Spinal cord (tissue), 10 donors: ENCODE results near the gene CELF4. TPM values are rescaled to one million over a fixed set of nuclear protein-coding genes. Genes with fewer than 3 reads are reported as not detected.

Experiments used
- DNase-seq, 6 donors: peaks; one replicate each; pipeline versions ENCODE4 v3.0.0 to v3.0.0-alpha.2; 2013 to 2015; ENCODE audit warnings: low spot score in 6 of 6, low read depth in 4 of 6
- H3K27ac ChIP-seq: one replicate; pipeline ENCODE4 v1.5.1; 2013; ENCODE audit warnings: low read depth, low read length, control low read depth
- H3K27me3 ChIP-seq: one replicate; pipeline ENCODE4 v1.6.1; 2013; ENCODE audit warnings: low read length; ENCODE audit not compliant: control insufficient read depth, insufficient read depth
- H3K36me3 ChIP-seq: one replicate; pipeline ENCODE4 v1.6.1; 2013; ENCODE audit warnings: low read length; ENCODE audit not compliant: control insufficient read depth, insufficient read depth
- H3K4me1 ChIP-seq: one replicate; pipeline ENCODE4 v1.6.1; 2013; ENCODE audit warnings: low read length; ENCODE audit not compliant: control insufficient read depth, insufficient read depth
- H3K4me3 ChIP-seq: one replicate; pipeline ENCODE4 v1.5.1; 2013; ENCODE audit warnings: low read depth, low read length, control low read depth
- H3K9me3 ChIP-seq: one replicate; pipeline ENCODE4 v1.6.1; 2013; ENCODE audit warnings: low read length; ENCODE audit not compliant: control insufficient read depth, insufficient read depth
- WGBS: methylation state at CpG from one replicate; pipeline ENCODE4 v1.1.5; 2013; ENCODE audit warnings: missing lambda C conversion rate; ENCODE audit not compliant: insufficient coverage; 5-methylcytosine and 5-hydroxymethylcytosine counted together
- polyA plus RNA-seq, 2 donors: library from polyadenylated mRNA; unstranded; fragments of 120-200 nt; gene quantifications; one replicate each; pipeline ENCODE4 v1.2.1, GENCODE V29; 2013; ENCODE audit not compliant: insufficient read length in 2 of 2
- total RNA-seq, 2 donors: library from RNA; depleted of rRNA in 1 of 2; stranded (reverse); fragments of 120-200 nt in 1 of 2; fragments of >200 nt in 1 of 2; gene quantifications; one replicate each; pipeline versions ENCODE4 v1.2.3 to v1.2.4, GENCODE V29; 2013 to 2014
- donor health status: healthy.

Gene CELF4
- total and polyA plus RNA-seq, 4 donors, result 26.6 to 139 (median 89.9) TPM

DNA sequence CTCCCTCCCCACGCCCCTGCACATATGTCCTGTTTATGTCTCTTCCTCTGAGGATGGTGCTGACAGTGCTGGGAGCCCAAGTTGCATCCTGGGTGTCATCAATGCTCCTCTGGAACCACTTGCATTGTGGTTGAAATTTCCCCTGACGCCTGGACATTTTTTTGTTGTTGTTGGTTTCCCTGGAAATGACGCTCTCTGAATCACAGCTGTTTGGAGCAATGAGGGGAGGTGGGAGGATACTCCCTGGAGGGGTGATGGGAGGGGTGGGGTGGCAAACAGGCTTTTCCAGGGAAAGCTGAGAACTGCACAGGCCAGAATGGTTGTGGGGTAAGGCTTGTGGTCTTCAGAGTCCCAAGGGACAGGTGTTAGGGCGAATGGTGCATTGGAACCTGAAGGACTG lies 29.6 kb downstream of the CELF4 start:
- Histone ChIP-seq H3K4me1 (peaks cover 47% of the 10 kb centered on the region), H3K27me3 (peaks cover 14% of the 10 kb centered on the region), H3K27ac (no peak overlapping the region), H3K9me3 (no peaks in the 10 kb centered on the region), H3K36me3 (peaks cover 12% of the 10 kb centered on the region), H3K4me3 (no peak overlapping the region)
- no peak for DNase-seq
- WGBS, result 57% methylated on average over 4 of the region's 4 CpGs

GRCh38 chr18:37534627-37535026 lies 31.0 kb downstream of the CELF4 start:
- DNase-seq, result peak in 1 of 6 donors; percentile 40
- WGBS, result 56% methylated on average over 6 of the region's 9 CpGs
- H3K9me3 ChIP-seq, result no peaks in the 10 kb centered on the region
- peaks cover 36% of the 10 kb centered on the region for H3K4me1 ChIP-seq
- H3K27me3 ChIP-seq, result peaks cover 14% of the 10 kb centered on the region
- H3K36me3 ChIP-seq, result peaks cover 12% of the 10 kb centered on the region
- H3K27ac ChIP-seq, result no peak overlapping the region
- no peak overlapping the region for H3K4me3 ChIP-seq

DNA sequence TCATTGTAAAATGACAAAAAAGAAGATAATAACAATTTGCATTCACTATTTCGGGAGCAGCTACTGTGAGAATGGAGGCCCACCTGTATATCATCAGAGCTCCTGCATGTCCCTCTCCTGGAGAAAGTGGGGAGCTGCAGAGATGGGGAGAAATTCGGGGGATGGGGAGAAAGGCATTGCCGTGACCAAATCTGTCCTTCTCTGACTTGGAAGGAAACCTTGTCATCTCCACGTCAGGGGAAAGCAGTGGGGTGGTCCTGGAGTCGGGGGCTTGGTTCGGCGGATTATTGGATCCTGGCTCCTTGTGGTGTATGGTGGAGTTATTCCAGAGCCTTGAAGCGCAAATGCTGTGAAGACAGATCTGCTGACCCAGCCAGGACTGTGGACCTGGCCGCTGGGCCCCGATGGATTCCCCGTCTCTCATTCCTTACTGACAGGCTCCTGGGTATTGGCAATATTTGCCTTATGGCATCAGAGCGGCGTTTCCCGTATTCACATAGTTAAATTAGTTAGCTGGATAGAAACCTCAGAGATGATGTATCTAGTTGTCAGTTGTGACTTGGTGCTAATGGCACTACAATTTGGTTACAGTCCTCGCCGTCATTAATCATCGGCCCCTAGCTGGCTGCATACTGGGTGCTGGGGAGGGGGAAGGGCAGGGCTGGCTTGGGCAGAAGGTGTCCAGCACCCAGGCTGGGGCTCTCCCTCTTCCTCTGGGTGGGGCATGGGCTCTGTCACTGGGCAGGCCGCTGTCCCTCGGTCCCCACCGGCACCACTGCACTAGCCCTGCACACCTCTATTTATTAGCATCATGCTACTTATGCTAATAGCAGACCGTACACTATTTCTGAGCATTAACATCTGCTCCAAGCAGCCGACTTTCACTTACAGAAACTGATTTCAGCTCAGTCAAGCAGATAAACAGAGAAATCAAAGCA lies 31.7 kb downstream of the CELF4 start:
- peaks cover 12% of the 10 kb centered on the region for H3K36me3 ChIP-seq
- H3K4me1 ChIP-seq, result peaks cover 35% of the 10 kb centered on the region
- H3K27me3 ChIP-seq, result peaks cover 14% of the 10 kb centered on the region
- no peaks in the 10 kb centered on the region for H3K9me3 ChIP-seq
- WGBS, result 73% methylated on average over 19 of the region's 22 CpGs
- no peak overlapping the region for H3K27ac ChIP-seq
- no peak overlapping the region for H3K4me3 ChIP-seq
- DNase-seq, result peak in 1 of 6 donors; percentile 61

DNA sequence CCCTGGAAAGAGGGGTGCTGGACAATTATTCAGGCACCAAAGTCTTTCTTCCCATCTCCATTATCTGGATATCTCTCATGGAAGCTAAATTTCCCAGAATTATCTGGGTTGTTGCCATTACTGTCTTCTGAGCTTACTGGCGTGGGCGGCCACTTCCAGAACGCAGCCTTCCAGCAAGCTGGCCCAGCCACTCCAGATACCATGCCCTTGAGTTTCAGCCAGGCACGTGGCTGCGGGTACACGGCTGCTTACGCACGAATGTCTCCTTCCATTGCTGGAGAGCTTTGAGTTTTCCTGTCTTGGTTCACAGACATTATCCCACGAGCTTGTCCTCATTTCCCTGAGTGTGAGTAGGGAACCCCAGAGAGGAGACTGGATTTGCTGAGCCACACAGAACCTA lies 32.7 kb downstream of the CELF4 start:
- WGBS, result 94% methylated on average over 3 of the region's 9 CpGs
- Histone ChIP-seq H3K36me3 (peaks cover 10% of the 10 kb centered on the region), H3K4me3 (no peak overlapping the region), H3K4me1 (peaks cover 27% of the 10 kb centered on the region), H3K9me3 (no peaks in the 10 kb centered on the region), H3K27ac (no peak overlapping the region), H3K27me3 (peaks cover 4% of the 10 kb centered on the region)
- no peak for DNase-seq

DNA sequence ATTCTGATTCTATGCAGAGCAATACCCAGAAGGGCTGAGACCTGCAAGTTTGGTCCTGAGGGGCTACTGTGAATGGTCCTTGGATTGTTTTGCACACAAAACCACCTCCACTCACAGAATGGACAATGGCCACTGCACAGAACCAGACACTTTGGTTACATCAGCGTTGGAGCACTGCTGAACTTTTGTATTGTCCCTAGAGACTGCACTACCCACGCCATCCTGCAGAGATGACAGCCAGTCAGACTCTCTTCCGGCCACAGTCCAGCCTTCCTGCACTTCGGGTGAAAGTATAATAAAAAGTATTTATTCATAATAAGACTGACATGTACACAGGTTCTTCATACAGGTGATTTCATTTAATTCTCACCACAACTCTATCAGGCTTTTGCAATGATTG lies 35.7 kb downstream of the CELF4 start:
- Histone ChIP-seq H3K4me3 (no peak overlapping the region), H3K4me1 (peaks cover 18% of the 10 kb centered on the region), H3K27ac (no peak overlapping the region), H3K27me3 (peaks cover 10% of the 10 kb centered on the region), H3K36me3 (no peaks in the 10 kb centered on the region), H3K9me3 (no peaks in the 10 kb centered on the region)
- WGBS, result 71% methylated on average over 1 of the region's 4 CpGs
- DNase-seq, result no peak

DNA sequence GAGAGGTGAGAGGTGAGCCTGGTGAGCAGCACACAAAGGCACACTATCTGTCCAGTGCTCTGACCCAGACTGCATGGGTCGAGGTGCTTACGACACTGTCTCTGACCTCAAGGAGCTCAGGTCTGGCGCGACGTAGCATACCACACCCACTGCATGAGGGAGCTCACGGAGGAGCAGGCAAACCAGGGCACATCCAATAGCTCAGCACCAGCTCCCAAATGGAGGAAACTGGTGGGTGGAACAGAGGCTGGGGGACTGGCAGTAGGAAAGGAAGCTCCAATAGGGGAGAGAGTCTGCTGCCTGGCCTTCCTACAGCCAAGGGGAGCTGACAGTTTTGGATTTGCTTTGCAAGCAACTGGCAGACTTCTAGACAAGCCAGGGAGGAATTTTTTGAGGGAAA lies 36.3 kb downstream of the CELF4 start:
- no peaks in the 10 kb centered on the region for H3K36me3 ChIP-seq

DNA sequence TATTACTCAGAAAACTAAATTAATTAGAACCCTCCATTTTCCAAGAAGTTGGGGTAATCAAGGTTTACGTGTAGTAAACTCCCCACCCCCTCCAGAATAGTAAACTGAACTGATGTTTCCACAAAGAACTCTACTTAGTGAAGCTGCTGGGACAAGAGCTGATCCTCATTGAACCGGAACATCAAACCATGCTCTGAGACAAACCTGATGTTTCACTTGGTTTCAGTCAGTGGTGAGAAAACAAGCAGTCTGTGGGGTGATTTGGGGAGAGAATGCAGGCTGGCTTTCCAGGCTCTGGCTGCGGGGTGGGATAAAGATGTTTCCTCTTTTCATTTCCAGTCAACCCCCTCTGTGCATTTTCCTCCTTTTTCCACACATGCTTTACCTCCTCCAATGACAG lies 38.2 kb downstream of the CELF4 start:
- H3K4me1 ChIP-seq, result peaks cover 21% of the 10 kb centered on the region
- H3K27ac ChIP-seq, result no peak overlapping the region
- H3K9me3 ChIP-seq, result no peaks in the 10 kb centered on the region
- DNase-seq, result no peak
- no peak overlapping the region for H3K4me3 ChIP-seq
- 75% methylated on average over 1 of the region's 3 CpGs for WGBS
- no peaks in the 10 kb centered on the region for H3K36me3 ChIP-seq
- peaks cover 22% of the 10 kb centered on the region for H3K27me3 ChIP-seq

More for the DNA sequence above, 36.3 kb downstream of the CELF4 start:
- 100% methylated on average over 4 of the region's 6 CpGs for WGBS
- no peak for DNase-seq
- Histone ChIP-seq H3K9me3 (no peaks in the 10 kb centered on the region), H3K27me3 (peaks cover 14% of the 10 kb centered on the region), H3K4me3 (no peak overlapping the region), H3K27ac (no peak overlapping the region), H3K4me1 (peaks cover 19% of the 10 kb centered on the region)

GRCh38 chr18:37525262-37525585 lies 40.4 kb downstream of the CELF4 start:
- no peak overlapping the region for H3K4me3 ChIP-seq
- H3K27ac ChIP-seq, result no peak overlapping the region
- H3K27me3 ChIP-seq, result peaks cover 22% of the 10 kb centered on the region
- H3K4me1 ChIP-seq, result peaks cover 30% of the 10 kb centered on the region
- DNase-seq, result no peak
- no peaks in the 10 kb centered on the region for H3K36me3 ChIP-seq
- H3K9me3 ChIP-seq, result no peaks in the 10 kb centered on the region
- 74% methylated on average over 7 of the region's 8 CpGs for WGBS

DNA sequence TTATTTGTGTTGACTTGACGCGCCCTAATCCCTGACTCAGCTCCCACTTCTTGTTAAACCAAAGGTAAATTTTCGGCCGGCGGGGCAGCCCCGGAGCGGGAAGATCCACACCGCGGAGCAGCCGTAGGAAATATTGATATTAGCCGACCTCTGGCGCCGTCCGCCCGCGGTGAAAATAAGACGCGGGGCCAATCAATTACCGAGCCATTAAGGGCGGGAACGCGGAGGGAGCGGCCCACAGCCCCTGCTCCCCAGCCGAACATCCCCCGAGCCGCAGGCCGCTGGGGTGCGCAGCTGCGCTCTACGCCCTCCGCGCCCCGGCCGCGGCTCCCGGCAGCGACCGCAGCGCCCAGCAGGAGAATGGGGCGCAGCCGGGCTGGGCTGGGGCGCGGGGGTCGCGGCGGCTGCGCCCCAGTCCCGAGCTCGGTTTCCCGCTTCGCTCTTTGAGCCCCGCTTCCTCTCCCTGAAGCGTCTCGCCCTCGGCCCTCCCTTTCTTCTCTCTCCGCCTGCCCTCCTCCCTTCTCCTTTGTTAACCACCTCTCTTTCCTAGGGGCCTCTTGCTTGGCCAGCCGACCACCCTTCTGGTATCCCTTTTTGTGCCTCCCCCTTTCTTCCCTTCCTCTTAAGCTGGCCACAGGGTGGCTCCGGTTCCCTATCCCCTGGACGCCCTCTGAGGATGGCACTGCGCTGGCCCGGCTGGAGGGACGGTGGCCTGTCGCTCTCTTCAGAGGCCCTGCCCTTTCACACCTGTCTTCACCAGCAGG lies 40.9 kb downstream of the CELF4 start:
- DNase-seq, result peak in 2 of 6 donors; percentile 37 to 53

More for the DNA sequence above, 40.9 kb downstream of the CELF4 start:
- 8% methylated on average over 63 of the region's 63 CpGs for WGBS
- Histone ChIP-seq H3K4me3 (no peak overlapping the region), H3K36me3 (peaks cover 3% of the 10 kb centered on the region), H3K27me3 (peaks cover 22% of the 10 kb centered on the region), H3K9me3 (no peaks in the 10 kb centered on the region), H3K4me1 (peaks cover 35% of the 10 kb centered on the region), H3K27ac (no peak overlapping the region)
